ENCODE results near the gene BORCS6. TPM values are rescaled to one million over a fixed set of nuclear protein-coding genes. Genes with fewer than 3 reads are reported as not detected.

The BORCS6 gene
- total and polyA plus RNA-seq, 2 experiments from 2014 or later = 1.8 to 7.1 TPM

- H2AFZ ChIP-seq = peak overlapping the region; percentile 80
- H4K20me1 ChIP-seq (replicated peaks; ENCODE audit: insufficient read depth) = no peaks in the 10 kb centered on the region
- peak; percentile 28 for ATAC-seq
- H3K36me3 Mint-ChIP-seq (ENCODE audit: low read depth) = peaks cover 17% of the 10 kb centered on the region
- TF ChIP-seq ZNF462 (CRISPR knock-in tag; IDR thresholded peaks at IDR 0.05) (no peak), ZNF331 (CRISPR knock-in tag; IDR thresholded peaks at IDR 0.05; ENCODE audit: low read depth) (no peak), JUNB (IDR thresholded peaks at IDR 0.05; ENCODE audit: unreplicated experiment) (no peak), EZH2phosphoT487 (IDR thresholded peaks at IDR 0.05; ENCODE audit: unreplicated experiment) (no peak), NANOG (IDR thresholded peaks at IDR 0.05; ENCODE audit: borderline replicate concordance) (no peak), STAT1 (IDR thresholded peaks at IDR 0.05; ENCODE audit: unreplicated experiment) (no peak), CREB1 (CRISPR knock-in tag; IDR thresholded peaks at IDR 0.05; ENCODE audit: low read depth) (peak; percentile 35; the same call in 1 of the 2 replicates), ETS1 (IDR thresholded peaks at IDR 0.05) (peak; percentile 43), POLR2AphosphoS5 (IDR thresholded peaks at IDR 0.05; ENCODE audit: low read depth) (no peak; the same call in 1 of the 2 replicates)
- no peaks in the 10 kb centered on the region for H3K27me3 ChIP-seq (ENCODE audit: insufficient read depth)
- H3K27ac ChIP-seq (ENCODE audit: low read depth) = peak overlapping the region; percentile 43; the same call in 1 of the 2 replicates
- H3K4me3 ChIP-seq = peak overlapping the region; percentile 81
- H3K79me2 ChIP-seq (replicated peaks; ENCODE audit: insufficient read depth) = no peaks in the 10 kb centered on the region
- H3K4me3 Mint-ChIP-seq = peak overlapping the region; percentile 95
- H3K4me1 Mint-ChIP-seq = peaks cover 6% of the 10 kb centered on the region
- H3K4me2 ChIP-seq = peak overlapping the region; percentile 92
- H3K9me3 Mint-ChIP-seq = peaks cover 30% of the 10 kb centered on the region
- peak overlapping the region; percentile 99 for H3K27ac Mint-ChIP-seq
- DNase-seq (ENCODE audit: low spot score) = peak; percentile 89
- H3K9me2 ChIP-seq (ENCODE audit: insufficient read depth) = no peaks in the 10 kb centered on the region
- peaks cover 31% of the 10 kb centered on the region for H3F3A ChIP-seq (replicated peaks; ENCODE audit: low read depth)
- peaks cover 56% of the 10 kb centered on the region for H3K27me3 Mint-ChIP-seq (ENCODE audit: insufficient read depth, low read depth, poor library complexity)
- no peaks in the 10 kb centered on the region for H3K4me1 ChIP-seq (ENCODE audit: insufficient read depth)
- H3K36me3 ChIP-seq (ENCODE audit: insufficient read depth) = no peaks in the 10 kb centered on the region
Measured at GRCh38 chr17:8221663-8222379, 31.8 kb upstream of the BORCS6 start.

Measured in GM23338 (cell line).